GM18868 (cell line): Measurements from ENCODE around the gene ABO.
"Not testable (repeated sequence)": the region's sequence is repeated elsewhere in the genome, so short reads cannot be mapped to it uniquely, and the experiment has no call there.

Source experiments
- ATAC-seq: cut with Tn5 transposase; IDR thresholded peaks from one replicate; pipeline ENCODE4 v1.9.1; 2021; ENCODE audit warnings: mild to moderate bottlenecking, moderate library complexity; ENCODE audit not compliant: unreplicated experiment

The ABO gene

DNA sequence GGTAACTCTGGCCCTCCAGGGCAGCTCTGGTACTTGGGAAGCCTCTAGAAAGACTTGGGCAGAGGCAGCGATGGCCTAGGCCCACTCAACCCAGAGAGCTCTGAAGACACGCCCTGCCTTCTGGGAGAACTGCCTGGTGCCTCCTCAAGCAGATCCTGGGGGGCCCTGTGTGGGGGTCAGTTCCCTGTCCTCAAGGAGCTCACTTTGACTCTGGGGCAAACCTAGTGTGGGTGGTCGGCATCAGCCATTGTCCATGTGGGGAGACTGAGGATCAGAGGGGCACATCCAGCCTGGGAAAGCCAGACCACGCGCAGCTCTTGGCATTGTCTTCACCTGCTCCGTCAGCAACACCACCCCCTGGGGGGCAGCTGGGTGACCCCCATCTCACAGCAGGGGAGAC lies 28.0 kb downstream of the ABO start:
- no peak for ATAC-seq

DNA sequence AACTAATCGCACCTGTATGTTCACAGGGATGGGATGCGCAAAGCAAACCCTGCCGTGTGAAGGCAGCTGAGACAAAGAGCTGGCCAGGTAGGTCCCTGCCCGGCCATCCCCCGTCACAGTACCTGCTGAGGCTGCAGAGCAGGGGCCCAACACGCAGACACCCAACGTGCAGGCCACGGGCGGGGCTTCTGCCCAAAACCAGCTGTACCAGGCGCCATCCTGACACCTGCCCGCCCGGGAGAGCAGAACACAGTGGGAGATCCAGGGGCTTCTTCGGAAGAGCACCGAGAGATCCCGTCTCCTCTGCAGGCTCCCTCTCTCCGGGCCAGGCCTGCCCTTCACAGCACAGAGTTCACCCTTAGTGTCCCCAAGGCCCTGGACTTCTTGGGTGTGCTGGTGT lies 28.4 kb downstream of the ABO start:
- no peak for ATAC-seq

DNA sequence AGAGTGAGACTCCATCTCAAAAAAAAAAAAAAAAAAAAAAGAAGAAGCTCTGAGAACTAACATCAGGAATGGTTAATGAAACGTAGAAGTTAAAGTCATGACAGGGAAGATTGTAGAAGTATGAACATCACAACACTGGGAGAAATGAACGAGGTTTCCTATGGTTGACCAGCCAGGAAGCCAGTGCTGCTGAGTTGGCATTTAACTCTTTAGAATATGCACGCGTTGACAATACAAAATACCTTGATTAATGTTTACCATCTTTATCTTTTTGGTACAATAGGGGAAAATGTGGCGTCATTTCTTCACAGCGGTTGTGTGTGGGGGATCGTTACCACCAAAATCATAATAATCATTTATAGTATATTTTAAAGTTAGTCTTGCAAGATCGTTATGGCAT lies 32.0 kb downstream of the ABO start:
- ATAC-seq = no peak

DNA sequence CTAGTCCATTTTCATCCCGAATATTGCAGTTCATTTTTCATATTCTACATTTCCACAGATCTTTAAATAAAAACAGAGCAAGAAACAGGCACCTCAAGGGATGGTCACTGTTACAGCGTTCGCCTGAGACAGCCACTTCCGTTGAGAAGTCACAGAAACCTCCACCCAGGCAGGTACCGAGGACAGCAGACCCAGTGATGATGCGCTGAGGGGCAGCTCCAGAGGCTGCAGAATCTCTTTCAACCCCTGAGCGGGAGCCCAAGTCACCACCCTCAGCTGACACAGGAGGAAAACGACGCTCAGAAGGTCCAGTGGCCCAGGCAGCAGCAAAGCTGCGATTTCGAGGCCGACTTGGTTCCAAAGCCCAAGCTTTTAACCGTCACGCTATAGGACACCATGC lies 32.8 kb downstream of the ABO start:
- no peak for ATAC-seq

DNA sequence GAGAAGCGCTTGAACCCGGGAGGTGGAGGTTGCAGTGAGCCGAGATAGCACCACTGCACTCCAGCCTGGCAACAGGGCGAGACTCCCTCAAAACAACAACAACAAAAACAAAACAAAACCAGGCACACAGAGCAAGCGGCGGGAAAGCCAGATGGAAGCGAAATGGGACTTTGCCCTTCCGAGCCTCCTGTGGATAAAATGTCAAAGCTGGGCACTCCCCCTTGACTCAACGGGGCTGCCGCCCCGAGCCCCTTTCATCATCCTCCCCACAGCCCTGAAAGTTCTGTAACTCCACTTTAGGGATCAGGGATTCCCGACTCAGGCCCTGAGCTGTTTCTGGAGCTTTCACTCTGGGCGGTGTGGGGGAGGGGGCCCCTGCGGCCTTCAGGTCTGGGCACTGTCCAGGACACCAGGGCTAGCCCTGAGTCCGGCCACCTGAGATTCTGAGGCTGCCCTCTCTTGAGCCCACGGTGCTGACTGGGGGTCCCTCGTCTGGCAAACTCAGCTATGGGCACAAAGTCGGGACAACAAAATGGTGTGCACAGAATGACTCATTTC lies 35.4 kb downstream of the ABO start:
- no peak for ATAC-seq

DNA sequence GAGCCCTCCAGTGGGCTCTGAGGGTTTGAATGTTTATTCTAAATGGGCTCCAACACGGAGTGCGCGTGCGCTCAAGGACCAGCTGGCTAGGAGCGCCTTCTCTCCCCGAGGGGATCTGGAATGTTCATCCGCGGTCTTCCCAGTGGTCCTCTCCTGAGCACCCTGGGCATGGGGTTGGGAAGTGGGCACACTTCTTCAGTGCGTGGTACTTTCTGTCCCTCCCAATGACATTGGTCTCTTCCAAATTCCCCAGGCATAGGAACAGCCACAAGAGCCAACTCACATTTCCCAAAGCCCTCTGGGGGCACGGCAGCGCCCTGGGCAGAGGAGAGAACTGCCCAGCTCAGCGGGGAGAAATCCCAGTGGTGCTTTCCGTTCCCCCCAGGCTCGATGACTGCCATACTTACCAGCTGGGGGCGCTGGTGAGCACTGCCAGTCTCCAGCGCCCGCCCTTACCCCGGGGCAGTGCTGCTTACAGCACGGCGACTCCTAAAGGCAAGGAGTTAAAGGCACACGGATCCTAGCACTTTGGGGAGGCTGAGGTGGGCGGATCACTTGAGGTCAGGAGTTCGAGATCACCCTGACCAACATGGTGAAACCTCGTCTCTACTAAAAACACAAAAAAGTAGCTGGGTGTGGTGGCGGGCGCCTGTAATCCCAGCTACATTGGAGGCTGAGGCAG lies 36.0 kb downstream of the ABO start:
- ATAC-seq = no peak

DNA sequence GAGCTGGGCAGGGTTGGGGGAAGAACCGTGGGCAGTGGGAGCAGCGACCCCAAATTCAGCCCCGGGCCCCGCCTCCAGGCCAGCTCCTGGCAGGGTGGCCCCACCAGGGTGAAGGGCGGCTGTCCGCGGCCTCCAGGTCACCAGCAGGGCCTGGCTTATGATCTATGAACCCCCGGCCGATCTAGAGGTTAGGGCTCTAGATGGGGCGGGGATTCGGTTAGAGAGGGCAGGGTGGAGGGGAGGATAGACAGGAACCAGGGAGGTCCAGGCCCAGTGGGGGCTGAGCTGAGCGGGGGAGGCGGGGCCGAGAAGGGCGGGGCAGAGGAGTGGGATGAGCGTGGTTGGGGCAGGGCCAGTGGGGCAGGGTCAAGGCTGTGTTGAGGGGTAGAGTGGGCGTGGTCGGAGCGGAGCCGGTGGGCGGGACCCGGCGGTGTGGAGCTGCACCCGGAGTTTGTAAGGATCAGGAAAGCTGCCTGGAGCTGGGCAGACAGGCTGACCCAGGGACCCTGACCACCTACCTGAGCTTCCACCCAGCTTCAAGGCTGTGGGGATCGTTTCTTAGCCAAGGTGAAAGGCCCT lies 36.6 kb downstream of the ABO start:
- no peak for ATAC-seq

DNA sequence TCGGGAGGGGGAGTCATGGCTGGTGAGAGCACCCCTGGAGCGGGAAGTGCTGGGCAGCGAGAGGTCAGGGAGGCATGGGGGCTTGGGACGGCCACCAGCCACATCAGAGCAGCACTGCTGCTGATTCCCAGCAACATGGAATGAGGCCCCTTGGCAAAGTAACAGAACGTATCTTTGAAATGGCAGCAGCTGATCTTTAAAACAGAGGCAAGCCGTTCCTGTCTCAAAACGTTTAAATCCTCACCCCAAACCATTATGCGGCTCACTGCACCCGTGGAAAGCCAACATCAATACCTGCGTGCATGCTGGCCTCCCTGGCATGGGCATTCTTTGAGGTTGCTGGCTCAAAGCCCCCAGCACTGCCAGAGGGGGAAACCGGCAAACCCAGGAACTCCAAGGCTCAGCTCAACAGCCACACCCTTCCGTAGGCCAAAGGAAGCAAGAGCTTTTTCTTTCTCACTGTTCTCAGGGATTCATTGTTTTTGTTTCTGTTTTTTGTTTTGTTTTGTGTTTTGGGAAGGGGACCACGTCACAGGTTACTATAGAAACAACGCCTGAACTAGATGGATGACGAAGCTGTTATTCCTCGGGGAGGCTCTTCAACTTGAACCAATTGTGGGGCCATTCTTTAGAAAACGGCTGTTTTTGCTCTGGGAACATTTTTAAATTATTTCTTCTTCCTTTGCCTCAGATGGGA lies 37.8 kb downstream of the ABO start:
- no peak for ATAC-seq

DNA sequence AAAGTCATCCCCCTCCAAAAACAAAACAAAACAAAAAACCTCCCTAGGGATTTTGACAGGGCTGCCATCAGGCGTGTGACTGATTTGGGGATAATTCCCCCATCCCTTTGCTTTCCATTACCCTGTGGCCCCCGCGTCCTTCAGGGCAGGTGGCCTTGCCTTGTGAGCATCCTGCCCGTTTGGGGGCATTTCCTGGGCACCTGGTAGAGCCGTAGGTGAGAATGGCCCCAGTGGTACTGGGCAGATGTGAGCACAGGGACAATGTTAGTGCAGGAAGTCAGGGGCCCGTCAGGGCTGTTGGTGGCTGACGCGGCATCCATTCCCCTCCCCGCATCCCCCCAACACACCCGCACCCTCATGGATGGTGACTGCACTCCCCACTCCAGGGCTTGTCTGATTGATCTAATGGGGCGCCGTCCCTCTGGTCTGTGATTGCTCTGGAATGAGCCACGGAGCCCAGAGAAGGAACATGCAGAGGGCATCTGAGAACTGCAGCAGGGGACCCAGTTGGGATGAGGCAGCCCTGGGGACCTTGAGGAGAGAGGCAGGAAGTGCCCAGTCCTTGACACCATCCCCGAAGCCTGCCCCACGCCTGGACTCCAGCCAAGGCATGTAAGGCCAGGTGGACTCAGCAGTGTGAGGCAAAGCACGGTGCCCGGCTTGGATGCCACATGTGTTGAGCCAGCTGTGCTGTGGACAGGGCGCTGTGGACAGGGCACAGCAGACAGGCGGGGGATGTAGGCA lies 38.5 kb downstream of the ABO start:
- ATAC-seq = not testable (repeated sequence)

DNA sequence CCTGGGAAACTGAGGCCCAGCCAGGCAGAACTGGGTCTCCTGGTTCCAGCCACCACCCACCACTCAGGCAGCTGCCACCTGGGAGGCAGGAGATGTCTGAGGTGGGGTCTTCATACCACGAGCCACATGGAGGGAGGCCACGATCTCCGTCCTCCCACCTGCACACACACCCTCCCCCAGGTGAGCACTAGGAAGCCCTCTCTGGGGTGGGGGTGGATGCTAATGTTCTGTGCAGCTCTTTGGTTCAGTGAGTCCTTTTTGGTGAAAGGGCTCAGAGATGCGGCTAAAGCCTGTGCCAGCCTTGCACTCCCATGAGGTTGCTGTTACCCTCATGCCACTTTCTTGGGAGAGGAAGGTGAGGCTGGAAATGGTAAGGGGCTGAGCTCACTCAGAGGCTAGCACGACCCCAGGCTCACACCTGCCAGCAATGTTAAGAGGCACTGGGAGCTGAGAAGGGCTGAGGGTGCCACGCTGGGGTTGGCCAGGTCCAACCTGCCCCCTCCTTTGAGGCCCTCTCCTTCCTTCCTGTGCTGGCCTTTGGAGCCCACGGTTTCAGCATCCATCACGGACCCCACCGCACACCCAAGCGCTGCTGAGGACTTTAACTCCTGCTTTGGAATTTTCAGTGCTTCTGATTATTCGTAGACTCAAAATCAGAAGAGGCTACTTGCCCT lies 39.3 kb downstream of the ABO start:
- no peak for ATAC-seq

DNA sequence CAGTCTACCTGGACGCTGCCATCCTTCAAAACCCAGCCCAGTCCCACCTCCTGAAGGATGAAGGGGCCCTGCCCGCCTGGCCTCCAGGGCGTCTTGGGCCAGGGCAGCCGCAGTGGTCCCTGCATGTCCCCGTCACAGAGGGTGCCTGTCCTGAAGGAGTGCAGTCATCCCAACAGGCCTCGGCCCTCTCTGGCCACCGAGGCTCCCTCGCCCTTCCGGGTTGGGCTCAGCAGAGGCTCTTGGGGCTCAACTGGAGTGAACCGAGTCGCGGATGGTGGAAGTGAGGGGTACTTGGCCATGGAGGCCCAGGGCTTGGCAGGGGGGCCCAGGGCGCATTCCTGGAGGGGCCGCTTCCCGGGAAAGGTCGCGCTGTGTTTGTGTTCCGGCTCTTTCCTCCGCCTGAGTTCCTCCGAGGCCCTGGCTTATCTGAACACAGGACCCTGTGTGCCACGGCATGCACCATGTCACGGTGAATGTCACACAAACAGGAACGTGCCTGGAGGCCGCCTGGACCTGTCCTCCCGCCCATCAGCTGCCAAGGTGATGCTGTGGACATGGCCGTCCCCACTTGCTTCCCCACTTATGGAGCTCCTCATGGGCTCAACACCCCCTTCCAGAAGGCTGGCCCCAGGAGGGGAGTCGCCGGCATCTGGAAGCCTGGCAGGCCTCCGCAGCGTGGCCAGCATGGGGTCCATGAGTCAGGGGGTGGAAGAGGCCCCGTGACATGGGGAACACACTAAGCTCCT lies 40.3 kb downstream of the ABO start:
- ATAC-seq = no peak

DNA sequence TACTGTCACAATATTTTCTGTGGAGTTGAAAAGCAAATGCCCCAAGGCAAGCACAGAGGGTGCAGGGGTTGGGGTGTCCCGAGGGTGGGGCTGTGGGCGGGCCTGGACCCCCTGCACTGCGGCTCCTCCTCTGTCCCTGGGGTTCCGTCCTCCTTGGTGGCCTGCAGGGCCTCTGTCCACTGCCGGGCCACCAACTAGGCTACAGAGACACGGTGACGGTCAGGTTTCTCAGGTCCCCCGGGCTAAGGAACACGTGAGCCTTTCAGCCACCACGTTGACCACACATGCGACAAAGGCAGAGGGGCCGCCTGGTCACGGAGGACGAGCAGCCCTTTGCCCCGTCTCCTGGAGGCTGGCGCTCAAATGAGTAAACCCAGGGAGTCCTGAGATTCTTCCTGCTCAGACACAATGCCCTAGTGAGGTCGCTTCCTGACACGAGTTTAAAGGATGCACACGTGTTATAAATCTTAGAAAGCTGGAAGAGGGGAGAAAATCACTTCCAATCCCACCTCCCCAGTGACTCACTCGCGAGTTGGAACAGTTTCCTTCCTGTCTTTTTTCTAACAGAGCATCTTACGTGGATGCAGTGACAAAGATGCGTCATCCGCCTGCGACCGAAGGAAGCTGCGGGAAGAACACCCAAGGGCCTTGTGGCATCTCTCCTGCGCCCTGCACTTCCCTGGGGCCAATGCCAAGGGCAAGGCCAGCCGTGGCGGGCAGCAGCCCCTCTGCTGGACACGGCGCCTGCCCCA lies 41.1 kb downstream of the ABO start:
- no peak for ATAC-seq

DNA sequence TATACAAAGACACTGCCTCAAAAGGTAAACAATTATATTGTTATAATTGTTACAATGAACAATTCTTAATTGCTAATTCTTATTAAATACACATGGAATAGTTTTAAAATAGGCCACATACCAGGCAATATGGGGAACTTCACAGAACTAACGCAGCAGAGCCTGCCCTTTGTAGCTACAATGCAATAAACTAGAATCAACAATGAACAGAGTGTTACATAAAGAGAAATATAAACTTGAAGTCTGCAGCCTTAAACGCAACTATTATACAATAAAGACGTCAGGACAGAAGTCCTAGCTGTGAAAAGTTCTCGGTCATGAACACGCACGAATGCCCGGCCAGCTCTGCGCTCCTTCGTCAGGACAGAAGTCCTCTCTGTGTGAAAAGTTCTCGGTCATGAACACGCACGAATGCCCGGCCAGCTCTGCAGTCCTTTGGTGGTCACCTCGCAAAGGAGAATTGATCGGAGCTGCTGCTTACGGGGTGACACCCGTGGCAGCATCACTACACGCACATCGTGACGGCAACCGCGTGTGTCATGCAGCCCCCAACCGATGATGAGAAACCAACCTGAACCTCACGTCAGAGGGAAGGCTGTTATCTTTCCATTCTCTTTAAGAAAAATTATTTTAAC lies 43.0 kb downstream of the ABO start:
- not testable (repeated sequence) for ATAC-seq

DNA sequence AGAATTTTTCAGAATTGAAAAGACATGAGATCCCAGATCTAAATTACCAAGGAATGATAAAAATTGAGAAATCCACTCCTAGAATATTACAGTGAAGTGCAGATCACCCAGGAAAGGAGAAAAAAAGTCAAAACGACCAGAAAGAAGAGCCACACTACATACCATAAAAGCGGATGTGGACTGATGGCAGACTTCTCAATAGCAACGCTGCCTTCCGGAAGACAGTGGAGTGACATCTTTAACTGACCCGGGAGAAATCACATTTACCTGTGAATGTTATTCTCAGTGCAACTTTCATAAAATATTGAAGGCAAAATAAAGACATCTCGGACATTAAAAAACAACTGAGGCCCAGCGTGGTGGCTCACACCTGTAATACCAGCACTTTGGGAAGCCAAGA lies 44.5 kb downstream of the ABO start:
- ATAC-seq = not testable (repeated sequence)

DNA sequence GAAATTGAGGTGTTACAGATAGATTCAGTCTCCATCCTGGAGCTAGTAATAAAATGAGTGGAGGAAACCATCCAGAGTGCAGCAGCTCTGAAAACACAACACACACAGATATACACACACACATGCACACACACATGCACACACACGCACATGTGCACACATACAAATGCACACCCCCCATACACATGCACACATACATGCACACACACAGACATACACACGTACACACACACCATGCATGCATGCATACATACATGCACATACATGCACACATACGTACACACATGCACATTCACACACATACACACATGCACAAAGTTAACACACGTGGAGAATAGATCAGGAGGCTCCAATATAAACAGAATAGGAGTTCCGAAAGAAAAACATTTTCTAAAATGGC lies 44.9 kb downstream of the ABO start:
- ATAC-seq = no peak

DNA sequence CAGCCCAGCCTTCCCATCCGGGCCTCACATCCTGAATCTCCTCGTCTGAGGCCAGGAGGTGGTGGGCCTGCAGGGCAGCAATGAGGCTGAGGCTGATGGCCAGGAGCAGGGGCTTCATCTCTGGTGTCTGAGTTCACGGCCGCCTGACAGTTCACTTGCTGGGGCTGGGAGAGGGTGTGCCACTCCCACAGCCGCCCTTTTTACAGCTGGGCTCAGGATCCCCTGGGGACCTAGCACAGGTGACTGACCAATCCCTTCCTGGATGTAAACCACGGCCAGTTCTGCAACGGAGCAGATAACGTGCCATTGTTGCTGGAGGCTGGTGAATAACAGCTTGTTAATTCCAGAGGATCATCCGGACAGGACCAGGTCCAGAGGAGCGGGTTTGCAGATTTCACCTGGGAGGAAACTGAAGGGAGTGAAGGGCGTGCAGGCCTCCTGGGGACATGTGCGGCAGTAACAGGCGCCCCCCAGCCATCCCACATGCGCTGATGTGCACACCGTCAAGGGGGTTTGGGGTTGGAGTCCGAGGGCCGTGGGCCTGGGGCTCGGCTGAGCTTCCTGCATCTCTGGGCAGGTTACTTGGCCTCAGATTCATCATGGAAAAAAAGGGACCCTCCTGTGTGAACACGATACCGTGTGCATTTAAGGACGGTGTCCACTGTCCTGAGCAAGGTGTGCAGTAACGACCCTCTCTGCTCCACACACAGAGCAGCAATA lies 46.4 kb downstream of the ABO start:
- not testable (repeated sequence) for ATAC-seq

DNA sequence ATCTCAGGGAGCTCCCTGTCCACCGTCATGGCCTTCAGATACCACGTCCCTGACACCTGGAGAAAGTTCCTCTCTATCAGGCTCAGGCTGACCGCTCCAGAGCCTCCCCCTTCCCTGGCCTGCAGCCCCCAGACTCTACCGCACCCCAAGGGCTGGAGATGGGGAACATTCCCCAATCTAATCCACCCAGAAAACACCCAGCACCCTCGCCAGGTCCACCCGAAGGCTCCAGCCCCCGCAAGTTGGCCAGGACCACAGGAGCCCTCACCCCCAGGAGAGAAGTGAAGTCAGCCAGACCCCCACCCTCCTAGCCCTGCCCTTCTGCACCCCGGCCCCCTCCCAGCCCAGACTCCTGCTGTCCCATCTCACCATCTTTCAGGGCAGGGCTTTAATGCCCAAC lies 47.0 kb downstream of the ABO start:
- not testable (repeated sequence) for ATAC-seq

DNA sequence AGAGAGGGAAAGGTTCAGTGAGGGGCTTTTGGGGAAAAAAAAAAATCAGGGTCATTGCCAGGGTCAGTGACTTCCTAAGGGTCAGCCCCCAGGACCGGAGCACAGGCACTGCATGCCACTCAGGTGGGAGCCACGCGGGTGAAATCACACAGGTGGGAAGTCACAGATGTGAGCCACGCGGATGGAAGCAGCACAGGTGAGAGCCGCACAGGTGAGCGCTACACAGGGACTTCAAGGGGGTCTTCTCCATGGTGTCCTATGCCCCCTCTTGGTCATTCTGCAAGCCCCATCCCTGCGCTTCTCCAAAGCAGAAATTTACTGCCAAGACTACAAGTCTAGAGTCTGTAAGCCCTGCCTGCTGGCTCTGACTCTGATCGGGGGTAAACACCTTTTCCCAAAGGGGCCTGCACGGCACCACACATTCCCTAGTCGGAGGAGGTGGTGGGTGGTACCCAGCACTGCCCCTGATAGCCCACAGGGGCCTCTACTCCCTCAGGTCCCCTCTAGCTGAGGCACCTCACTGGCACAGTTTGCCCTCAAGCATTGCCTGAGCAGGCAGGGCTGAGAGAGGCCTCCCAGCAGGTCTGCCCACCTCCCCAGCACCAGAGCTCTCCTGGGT lies 47.6 kb downstream of the ABO start:
- no peak for ATAC-seq
